Transverse colon (tissue), 3 donors: Measurements from ENCODE around the gene PLD4.

Experiments
- POLR2A ChIP-seq: fragments of 450-650 bp; IDR thresholded peaks from one replicate; pipeline ENCODE4 v1.6.1; 2016; ENCODE audit warnings: antibody characterized with exemption, mild to moderate bottlenecking, moderate library complexity
- TF ChIP-seq, protein P1 (sequence below), 5 experiments: fragments of 200-600 bp in 3 of 5; fragments of 450-650 bp in 2 of 5; sonication (generic) in 3 of 5; IDR thresholded peaks; 1 replicate in 2 of 5; 2 replicates in 3 of 5; pipeline ENCODE4 v1.5.1; 2016 to 2017; ENCODE audit warnings: antibody characterized with exemption in 5 of 5, inconsistent platforms in 3 of 5, mild to moderate bottlenecking in 2 of 5, moderate library complexity in 1 of 5

DNA sequence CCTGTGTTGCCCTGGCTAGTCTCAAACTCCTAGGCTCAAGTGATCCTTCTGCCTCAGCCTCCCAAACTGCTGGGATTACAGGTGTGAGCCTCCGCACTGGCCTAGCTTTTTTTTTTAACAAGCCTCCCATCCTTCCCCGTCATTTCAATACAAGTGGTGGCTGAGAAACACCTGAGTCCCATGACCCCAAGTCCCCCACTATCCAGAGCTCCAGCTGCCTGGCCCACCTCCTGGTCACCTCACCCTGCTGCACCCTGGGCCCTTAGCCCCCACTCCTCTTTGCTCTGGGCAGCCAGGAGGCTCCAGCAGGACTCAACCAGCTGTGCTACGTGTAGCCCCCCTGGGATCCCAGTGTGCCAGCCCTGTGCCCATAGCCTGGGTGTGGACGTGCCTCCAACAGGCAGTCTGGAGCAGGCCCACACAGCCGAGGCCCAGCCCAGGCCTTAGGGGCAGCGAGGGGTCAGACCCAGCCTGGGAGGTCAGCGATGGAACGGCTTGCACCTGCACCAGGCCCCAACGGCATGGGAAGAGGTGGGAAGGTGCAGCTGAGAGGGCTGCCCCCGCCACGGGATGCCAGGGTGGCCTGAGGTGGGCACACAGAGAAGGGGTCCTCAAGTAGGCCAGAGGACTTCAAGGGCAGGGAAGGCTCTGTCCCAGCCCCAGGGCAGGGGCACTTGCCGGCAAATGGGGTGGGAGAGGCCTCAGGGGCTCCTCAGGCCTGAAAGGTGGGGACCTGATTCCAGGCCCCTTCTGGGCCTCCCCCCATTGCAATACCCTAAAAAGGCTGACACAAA lies 47.0 kb downstream of the PLD4 start:
- TF ChIP-seq, protein P1, sequence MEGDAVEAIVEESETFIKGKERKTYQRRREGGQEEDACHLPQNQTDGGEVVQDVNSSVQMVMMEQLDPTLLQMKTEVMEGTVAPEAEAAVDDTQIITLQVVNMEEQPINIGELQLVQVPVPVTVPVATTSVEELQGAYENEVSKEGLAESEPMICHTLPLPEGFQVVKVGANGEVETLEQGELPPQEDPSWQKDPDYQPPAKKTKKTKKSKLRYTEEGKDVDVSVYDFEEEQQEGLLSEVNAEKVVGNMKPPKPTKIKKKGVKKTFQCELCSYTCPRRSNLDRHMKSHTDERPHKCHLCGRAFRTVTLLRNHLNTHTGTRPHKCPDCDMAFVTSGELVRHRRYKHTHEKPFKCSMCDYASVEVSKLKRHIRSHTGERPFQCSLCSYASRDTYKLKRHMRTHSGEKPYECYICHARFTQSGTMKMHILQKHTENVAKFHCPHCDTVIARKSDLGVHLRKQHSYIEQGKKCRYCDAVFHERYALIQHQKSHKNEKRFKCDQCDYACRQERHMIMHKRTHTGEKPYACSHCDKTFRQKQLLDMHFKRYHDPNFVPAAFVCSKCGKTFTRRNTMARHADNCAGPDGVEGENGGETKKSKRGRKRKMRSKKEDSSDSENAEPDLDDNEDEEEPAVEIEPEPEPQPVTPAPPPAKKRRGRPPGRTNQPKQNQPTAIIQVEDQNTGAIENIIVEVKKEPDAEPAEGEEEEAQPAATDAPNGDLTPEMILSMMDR (IDR thresholded peaks at IDR 0.05): no peak
- no peak for TF ChIP-seq POLR2A
